OCI-LY1 (cell line): ENCODE results near the gene NIM1K.

Experiments used
- H2AFZ ChIP-seq: fragments of 200-600 bp; sonication (generic), shearing (Covaris generic); 2 replicates; pipeline ENCODE4 v1.6.0; 2014; ENCODE audit warnings: antibody characterized with exemption, mild to moderate bottlenecking, low read length
- H3F3A ChIP-seq: fragments of 200-600 bp; sonication (generic), shearing (Covaris generic); 2 replicates; pipeline ENCODE4 v1.6.0; 2014; ENCODE audit warnings: mild to moderate bottlenecking, antibody characterized with exemption, low read length, moderate library complexity; ENCODE audit not compliant: insufficient read depth
- H3K27ac ChIP-seq: fragments of 200-600 bp; sonication (generic); 2 replicates; pipeline ENCODE4 v1.5.1; 2014; ENCODE audit warnings: low read length, mixed run types, mild to moderate bottlenecking, low read depth; ENCODE audit not compliant: poor library complexity, severe bottlenecking
- H3K27me3 ChIP-seq: fragments of 200-600 bp; sonication (generic); 2 replicates; pipeline ENCODE4 v1.6.0; 2014; ENCODE audit warnings: antibody characterized with exemption, mild to moderate bottlenecking, low read length, moderate library complexity; ENCODE audit not compliant: insufficient read depth
- H3K36me3 ChIP-seq: fragments of 200-600 bp; sonication (generic); 2 replicates; pipeline ENCODE4 v1.6.1; 2014; ENCODE audit warnings: mild to moderate bottlenecking, antibody characterized with exemption, low read length, moderate library complexity, mixed read lengths; ENCODE audit not compliant: insufficient read depth
- H3K4me1 ChIP-seq: fragments of 200-600 bp; sonication (generic); 2 replicates; pipeline ENCODE4 v1.5.1; 2014; ENCODE audit warnings: mild to moderate bottlenecking, low read length, moderate library complexity; ENCODE audit not compliant: insufficient read depth, severe bottlenecking
- H3K4me2 ChIP-seq: fragments of 200-600 bp; sonication (generic), shearing (Covaris generic); 2 replicates; pipeline ENCODE4 v1.6.1; 2014; ENCODE audit warnings: low read length
- H3K4me3 ChIP-seq: fragments of 200-600 bp; sonication (generic); 2 replicates; pipeline ENCODE4 v1.5.1; 2014; ENCODE audit warnings: low read length, low read depth, mild to moderate bottlenecking, mixed read lengths; ENCODE audit not compliant: poor library complexity, severe bottlenecking
- H3K79me2 ChIP-seq: fragments of 200-600 bp; shearing (Covaris generic); 2 replicates; pipeline ENCODE4 v1.6.1; 2016; ENCODE audit warnings: mixed run types, low read length, mixed read lengths; ENCODE audit not compliant: insufficient read depth
- H3K9ac ChIP-seq: fragments of 200-600 bp; sonication (generic), shearing (Covaris generic); 2 replicates; pipeline ENCODE4 v1.6.1; 2014; ENCODE audit warnings: mild to moderate bottlenecking, low read length, mixed read lengths
- H3K9me2 ChIP-seq: fragments of 200-600 bp; sonication (generic), shearing (Covaris generic); 2 replicates; pipeline ENCODE4 v1.6.1; 2014; ENCODE audit warnings: low read depth, mild to moderate bottlenecking, low read length, mixed read lengths
- H3K9me3 ChIP-seq: fragments of 200-600 bp; shearing (Covaris generic); 2 replicates; pipeline ENCODE4 v1.6.1; 2014; ENCODE audit warnings: low read length, mixed read lengths
- H4K20me1 ChIP-seq: fragments of 200-600 bp; sonication (generic), shearing (Covaris generic); 2 replicates; pipeline ENCODE4 v1.6.0; 2016; ENCODE audit warnings: mild to moderate bottlenecking, low read length; ENCODE audit not compliant: insufficient read depth
- CTCF ChIP-seq: fragments of 200-600 bp; sonication (generic), shearing (Covaris generic); IDR thresholded peaks from 2 replicates; pipeline ENCODE4 v1.5.1; 2017; ENCODE audit warnings: mild to moderate bottlenecking, antibody characterized with exemption, low read length, moderate library complexity, mixed read lengths
- EZH2 ChIP-seq: fragments of 200-600 bp; sonication (generic), shearing (Covaris generic); IDR thresholded peaks from 2 replicates; pipeline ENCODE4 v1.8.0; 2017; ENCODE audit warnings: borderline replicate concordance, mixed run types, mild to moderate bottlenecking, antibody characterized with exemption, low read length, moderate library complexity, mixed read lengths

The NIM1K gene

GRCh38 chr5:43213951-43214350 lies 21.9 kb downstream of the NIM1K start:
- Histone ChIP-seq H3F3A (no peaks in the 10 kb centered on the region), H3K79me2 (no peaks in the 10 kb centered on the region), H3K36me3 (no peaks in the 10 kb centered on the region), H3K4me2 (no peak overlapping the region), H3K4me1 (no peaks in the 10 kb centered on the region), H3K27me3 (peaks cover 4% of the 10 kb centered on the region; the same call in 1 of the 2 replicates), H3K27ac (no peak overlapping the region), H3K9me3 (no peaks in the 10 kb centered on the region), H3K9ac (no peak overlapping the region), H3K4me3 (no peak overlapping the region), H4K20me1 (no peaks in the 10 kb centered on the region), H3K9me2 (no peaks in the 10 kb centered on the region), H2AFZ (no peak overlapping the region)
- TF ChIP-seq EZH2, result no peak
- no peak for TF ChIP-seq CTCF

DNA sequence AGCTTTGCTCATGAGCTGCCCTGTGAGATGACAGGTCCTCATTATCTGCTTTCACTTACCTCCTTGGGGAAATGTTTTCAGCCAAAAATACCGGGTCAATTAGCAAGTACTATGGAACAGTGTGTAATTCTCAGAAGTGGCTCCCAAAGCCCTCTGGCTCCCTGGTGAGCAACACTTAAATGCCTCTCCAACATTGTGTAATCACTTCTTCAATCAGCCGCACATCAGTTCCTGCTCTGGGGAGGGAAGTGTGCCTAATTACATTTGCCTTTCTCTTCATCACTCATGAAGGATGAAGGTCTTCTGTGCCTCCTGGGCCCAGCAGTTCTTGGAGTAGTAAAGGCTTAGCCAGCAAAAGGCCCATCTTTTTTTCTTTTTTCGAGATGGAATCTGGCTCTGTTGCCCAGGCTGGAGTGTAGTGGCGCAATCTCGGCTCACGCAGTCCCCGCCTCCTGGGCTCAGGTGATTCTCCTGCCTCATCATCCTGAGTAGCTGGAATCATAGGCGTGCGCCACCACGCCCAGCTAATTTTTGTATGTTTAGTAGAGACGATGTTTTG lies 23.1 kb downstream of the NIM1K start:
- TF ChIP-seq EZH2, result no peak
- no peak for TF ChIP-seq CTCF
- H3K27me3 ChIP-seq, result peaks cover 4% of the 10 kb centered on the region; the same call in 1 of the 2 replicates
- no peak overlapping the region for H3K27ac ChIP-seq
- no peaks in the 10 kb centered on the region for H3K79me2 ChIP-seq
- H3K9ac ChIP-seq, result no peak overlapping the region
- no peaks in the 10 kb centered on the region for H3K4me1 ChIP-seq
- H4K20me1 ChIP-seq, result no peaks in the 10 kb centered on the region
- H3K36me3 ChIP-seq, result no peaks in the 10 kb centered on the region
- no peaks in the 10 kb centered on the region for H3F3A ChIP-seq
- H3K4me2 ChIP-seq, result no peak overlapping the region
- no peaks in the 10 kb centered on the region for H3K9me3 ChIP-seq
- no peak overlapping the region for H2AFZ ChIP-seq
- no peaks in the 10 kb centered on the region for H3K9me2 ChIP-seq
- H3K4me3 ChIP-seq, result no peak overlapping the region

GRCh38 chr5:43216941-43217340 lies 24.9 kb downstream of the NIM1K start:
- Histone ChIP-seq H3K27ac (no peak overlapping the region), H3K36me3 (no peaks in the 10 kb centered on the region), H3K9ac (no peak overlapping the region), H3K4me2 (no peak overlapping the region), H3K9me3 (no peaks in the 10 kb centered on the region), H3F3A (no peaks in the 10 kb centered on the region), H4K20me1 (no peaks in the 10 kb centered on the region), H3K27me3 (peaks cover 4% of the 10 kb centered on the region; the same call in 1 of the 2 replicates), H3K4me3 (no peak overlapping the region), H2AFZ (no peak overlapping the region), H3K79me2 (no peaks in the 10 kb centered on the region), H3K4me1 (no peaks in the 10 kb centered on the region), H3K9me2 (no peaks in the 10 kb centered on the region)
- no peak for TF ChIP-seq EZH2
- no peak for TF ChIP-seq CTCF
